HG03457 (cell line): ENCODE results near the gene TBX20.
"Not testable (repeated sequence)": the region's sequence is repeated elsewhere in the genome, so short reads cannot be mapped to it uniquely, and the experiment has no call there.

Source experiments
- ATAC-seq: cut with Tn5 transposase; IDR thresholded peaks from one replicate; pipeline ENCODE4 v1.9.1; 2021; ENCODE audit warnings: moderate number of reproducible peaks; ENCODE audit not compliant: unreplicated experiment

TBX20 gene

GRCh38 chr7:35172131-35172530 is 81.8 kb downstream of the TBX20 start:
- not testable (repeated sequence) for ATAC-seq

- not testable (repeated sequence) for ATAC-seq
These were observed 86.2 kb downstream of the TBX20 start for GRCh38 chr7:35167658-35168057.

GRCh38 chr7:35167158-35167557 is 86.7 kb downstream of the TBX20 start:
- ATAC-seq = not testable (repeated sequence)

- not testable (repeated sequence) for ATAC-seq
These were observed 92.7 kb downstream of the TBX20 start for GRCh38 chr7:35161059-35161740.
